Left ventricle myocardium superior (tissue), 1 donor: ENCODE results near the gene MUC6. TPM values are rescaled to one million over a fixed set of nuclear protein-coding genes. Genes with fewer than 3 reads are reported as not detected.

ENCODE experiments used
- ATAC-seq: fragments of 200-7000 bp; cut with Tn5 transposase; one replicate; pipeline ENCODE4 v1.9.1; 2020; ENCODE audit warnings: mild to moderate bottlenecking, moderate library complexity
- DNase-seq: peaks from one replicate; pipeline ENCODE4 v3.0.0-alpha.2; 2020
- intact Hi-C: fragments of 100-400 bp; cut with micrococcal nuclease; formaldehyde crosslinking; loops from one replicate; pipeline ENCODE4 v1.11.0; 2022
- total RNA-seq: library from RNA; stranded (reverse); fragmentation: NEBNext Ultra II Directional; extraction: Animal tissue kit (Norgen Biotek cat#: 25700); gene quantifications from one replicate; pipeline ENCODE4 v1.2.1, GENCODE V29; 2021
- donor health status: DM: no; HTN: yes; CAD: no; lungs with severe emphysema.

MUC6 gene
- total RNA-seq, 1 donor from 2014 or later: not detected

DNA sequence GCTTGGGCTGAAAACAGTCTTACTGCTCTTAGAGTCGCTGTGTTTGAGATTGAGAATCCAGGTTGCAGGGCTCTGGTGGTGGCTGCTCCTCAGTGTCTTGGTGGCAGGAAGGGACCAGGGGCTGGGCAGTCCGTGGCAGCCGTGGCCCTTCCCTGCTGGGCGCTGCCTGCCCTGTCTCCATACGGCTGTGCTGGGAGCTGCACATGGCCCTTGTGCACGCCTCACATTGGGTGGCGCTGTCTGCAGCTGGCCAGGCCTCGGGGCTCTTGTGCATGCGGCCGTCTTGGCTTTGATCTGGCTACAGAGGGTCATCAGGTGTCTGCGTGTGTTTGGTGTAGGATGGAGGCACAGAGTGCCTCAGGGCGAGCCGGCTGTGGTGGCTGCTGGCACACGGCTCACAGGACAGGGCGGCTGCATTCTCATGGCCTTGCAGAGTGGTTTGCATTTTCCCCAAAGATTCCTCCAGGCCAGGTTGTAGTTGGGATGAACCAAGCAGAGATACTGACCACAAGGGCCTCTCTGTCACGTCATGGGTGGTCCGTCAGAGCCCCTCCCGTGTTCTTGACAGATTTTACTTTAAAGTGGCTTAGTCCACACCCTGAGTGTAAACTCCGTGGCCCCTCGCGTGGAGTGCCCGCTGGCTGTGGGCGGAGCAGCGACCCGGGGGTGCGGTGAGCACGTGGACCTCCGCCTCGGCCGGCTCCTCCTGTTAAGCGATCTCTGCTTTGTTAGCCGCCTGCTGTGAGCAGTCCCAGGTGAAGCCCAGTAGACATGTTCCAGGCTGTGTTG, 34.7 kb downstream of the MUC6 start:
- intact Hi-C loops: no loop called here
- ATAC-seq (no peak), DNase-seq (no peak)

DNA sequence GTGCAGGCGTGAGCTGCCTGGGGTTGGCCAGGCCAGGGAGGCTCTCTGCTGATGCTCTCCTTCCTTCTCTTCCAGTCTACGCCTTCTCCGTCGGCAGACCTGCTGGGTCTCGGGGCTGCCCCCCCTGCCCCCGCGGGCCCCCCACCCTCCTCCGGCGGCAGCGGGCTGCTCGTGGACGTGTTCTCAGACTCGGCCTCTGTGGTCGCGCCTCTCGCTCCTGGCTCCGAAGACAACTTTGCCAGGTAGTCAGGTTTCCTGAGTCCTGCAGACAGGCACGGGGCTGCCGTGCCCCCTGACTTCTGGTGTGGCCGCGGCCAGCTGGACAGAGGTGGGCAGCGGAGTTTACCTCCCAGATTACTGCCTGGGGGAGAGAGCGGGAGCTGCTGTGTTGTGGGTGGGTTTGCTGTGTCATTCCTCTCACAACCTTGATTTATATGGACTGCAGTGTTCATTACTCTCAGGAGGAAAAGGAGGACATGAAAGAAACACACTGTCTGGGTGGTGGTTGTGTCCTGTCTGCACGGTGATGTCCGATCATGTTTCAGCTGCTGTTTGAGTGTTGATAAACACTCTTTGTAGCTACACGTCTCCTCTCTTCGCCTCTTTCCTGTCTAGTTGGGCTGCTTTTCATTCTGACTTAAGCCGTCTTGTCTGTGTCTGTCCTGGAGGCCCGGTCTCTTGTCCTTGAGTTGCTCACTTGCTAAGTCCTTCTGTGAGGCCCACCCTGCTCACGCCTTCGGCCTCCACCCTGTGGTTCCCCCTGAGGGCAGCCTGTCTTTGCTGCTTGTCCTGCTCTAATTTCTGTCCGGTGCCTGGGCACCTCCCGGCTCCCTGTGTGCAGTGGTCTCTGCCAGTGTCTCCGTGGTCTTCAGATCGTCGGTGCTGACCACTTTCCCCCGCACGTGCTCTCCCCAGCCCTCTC, 35.9 kb downstream of the MUC6 start:
- DNase-seq (no peak), ATAC-seq (no peak)
- intact Hi-C loops: no loop called here

DNA sequence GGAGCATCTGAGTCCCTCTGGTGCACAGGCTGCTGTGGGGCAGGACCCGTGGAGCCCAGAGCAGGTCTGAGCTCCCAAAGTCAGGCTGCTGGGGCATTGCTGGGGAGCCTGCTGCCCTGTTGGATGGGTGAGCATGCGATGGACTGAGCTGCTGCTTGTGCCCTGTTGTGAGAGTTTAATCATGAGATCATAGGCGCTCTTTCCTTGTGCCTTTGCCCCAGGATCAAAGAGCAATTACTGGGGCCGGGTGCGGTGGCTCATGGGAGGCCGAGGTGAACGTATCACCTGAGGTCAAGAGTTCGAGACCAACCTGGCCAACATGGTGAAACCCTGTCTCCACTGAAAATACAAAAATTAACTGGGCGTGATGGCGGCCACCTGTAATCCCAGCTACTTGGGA, 37.5 kb downstream of the MUC6 start:
- DNase-seq (no peak), ATAC-seq (no peak)
- intact Hi-C loops: no loop called here

DNA sequence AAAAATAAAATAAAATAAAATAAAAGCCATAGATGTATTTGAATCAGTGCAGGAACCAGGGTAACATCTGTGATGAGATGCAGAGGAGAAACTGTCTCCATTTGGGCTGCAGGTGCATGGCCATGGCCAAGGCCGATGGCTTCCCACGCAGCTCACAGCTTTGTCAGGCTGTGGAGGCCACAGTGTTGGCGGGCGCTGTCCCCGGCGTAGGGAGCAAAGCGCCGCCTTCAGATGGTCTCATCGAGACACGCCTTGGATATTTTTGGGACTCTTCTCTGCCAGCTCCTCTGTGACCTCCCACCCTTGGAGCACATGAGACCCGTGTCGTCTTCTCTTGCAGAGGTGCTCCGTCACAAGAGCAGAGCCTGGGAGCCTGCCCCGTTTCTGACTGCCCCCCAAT, 38.6 kb downstream of the MUC6 start:
- intact Hi-C loops: no loop called here
- DNase-seq (no peak), ATAC-seq (no peak)

DNA sequence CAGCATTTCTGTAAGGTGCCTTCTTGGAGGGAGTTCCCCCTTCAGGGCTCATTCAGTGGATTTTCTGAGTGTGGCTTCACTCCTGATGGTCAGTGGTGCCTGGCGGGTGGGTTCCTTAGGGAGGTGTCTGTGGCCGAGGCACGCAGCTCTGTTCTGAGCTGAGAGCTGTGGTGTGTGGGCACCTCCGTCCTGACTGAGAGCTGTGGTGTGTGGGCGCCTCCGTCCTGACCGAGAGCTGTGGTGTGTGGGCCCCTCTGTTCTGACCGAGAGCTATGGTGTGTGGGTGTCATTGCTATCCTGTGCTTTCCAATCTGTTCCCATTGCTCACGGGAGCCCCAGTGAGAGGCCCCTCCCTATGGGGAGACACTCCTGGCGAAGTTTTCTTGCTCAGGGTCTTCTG, 39.8 kb downstream of the MUC6 start:
- DNase-seq (no peak), ATAC-seq (no peak)
- intact Hi-C loops: no loop called here

DNA sequence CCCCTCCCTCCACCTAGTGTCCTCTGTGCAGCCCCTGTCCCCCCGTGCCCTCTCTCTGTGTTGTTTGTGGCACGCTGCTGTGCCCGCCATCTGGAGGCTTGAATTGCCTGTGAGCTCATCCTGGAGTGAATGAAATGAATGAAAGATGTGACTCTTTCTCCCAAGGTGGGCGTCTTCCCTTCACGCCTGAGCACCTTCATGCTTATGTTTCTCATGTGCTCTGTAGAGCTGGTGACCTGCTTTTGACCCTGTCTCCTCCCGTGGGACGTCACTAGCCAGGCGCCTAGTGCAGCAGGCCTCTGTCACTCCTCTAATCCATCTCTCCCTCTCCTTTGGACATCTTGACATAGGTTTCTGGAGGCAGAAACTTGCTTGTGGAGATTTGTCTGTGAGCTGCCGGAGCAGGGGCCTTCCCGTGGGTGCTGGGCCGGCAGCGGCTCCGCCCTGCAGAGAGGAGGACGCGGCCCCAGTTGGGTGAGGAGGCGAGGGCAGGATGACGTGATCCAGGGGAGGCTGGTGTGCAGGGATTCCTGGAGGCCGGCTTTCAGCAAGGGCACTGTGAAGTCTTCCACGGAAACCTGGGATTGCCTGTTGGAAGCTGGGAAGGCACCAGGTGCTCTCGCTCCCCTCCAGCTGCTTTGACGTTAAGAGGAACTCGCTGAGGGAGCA, 40.6 kb downstream of the MUC6 start:
- intact Hi-C loops: no loop called here
- ATAC-seq (no peak), DNase-seq (no peak)

DNA sequence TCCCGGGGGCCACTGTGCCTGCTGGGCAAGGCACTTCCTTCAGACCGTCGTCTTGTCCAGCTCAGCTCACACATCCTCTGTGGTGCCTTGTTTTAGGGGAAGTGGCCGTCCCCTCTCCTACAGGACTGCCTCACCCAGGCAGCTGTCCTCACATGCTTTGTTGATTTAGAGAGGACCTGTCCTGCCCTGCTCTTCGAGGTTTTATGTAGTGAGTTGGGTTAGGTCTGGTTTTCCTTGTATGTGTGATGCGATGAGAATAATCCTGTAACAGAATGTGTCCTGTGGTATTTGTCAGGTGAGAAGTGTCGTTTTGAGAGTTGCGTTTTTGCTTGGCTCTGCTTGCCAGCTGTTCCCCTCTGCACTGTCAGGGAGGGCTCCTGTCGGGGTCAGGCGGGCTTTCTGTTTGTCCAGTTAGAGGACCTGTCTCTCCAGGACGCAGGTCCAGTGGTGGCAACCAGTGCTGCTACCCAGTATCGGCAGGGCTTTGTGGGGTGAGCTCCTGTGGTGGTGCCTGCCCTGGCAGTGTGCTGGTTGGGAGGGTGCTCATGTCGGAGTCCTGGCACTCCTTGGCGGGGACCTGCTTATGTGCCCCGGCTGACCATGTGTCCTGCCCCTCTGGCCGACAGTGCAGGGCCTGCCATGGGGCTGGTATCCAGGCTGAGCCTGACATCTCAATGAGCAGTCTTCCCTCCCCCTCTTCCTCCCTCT, 41.3 kb downstream of the MUC6 start:
- ATAC-seq: no peak
- intact Hi-C loops: no loop called here
- no peak for DNase-seq

DNA sequence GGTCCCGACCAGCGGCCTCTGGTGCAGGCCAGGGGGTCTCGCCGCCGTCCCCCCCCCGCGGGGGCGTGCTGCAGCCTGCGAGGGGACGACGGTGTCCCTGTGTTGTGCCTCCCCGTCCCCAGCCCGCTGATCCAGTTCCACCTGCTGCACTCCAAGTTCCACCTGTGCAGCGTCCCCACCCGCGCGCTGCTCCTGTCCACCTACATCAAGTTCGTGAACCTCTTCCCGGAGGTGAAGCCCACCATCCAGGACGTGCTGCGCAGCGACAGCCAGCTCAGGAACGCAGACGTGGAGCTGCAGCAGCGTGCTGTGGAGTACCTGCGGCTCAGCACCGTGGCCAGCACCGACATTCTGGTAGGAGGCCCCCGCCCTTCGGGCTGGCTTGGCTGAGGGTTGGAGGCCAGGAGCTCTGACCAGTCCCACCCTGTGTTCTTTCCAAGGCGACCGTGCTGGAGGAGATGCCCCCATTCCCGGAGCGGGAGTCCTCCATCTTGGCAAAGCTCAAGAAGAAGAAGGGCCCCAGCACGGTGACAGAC, 42.8 kb downstream of the MUC6 start:
- DNase-seq (no peak), ATAC-seq (no peak)
- intact Hi-C loops: no loop called here

DNA sequence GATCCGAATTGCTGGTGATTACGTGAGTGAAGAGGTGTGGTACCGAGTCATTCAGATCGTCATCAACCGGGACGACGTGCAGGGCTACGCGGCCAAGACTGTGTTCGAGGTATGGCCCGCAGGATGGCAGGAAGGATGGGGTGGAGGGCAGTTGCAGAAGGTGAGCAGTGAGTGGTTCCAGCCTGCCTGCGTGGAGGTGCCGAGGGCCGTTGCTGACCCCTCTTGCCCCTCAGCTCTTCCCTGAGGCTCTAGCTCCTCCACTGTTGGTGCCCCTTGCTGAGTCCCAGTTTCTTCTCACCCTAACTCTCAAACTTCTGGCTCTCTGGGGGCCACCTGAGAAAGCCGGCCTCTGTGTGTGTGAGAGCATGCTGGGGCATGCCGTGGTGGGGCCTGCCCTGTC, 43.9 kb downstream of the MUC6 start:
- no peak for DNase-seq
- intact Hi-C loops: no loop called here

DNA sequence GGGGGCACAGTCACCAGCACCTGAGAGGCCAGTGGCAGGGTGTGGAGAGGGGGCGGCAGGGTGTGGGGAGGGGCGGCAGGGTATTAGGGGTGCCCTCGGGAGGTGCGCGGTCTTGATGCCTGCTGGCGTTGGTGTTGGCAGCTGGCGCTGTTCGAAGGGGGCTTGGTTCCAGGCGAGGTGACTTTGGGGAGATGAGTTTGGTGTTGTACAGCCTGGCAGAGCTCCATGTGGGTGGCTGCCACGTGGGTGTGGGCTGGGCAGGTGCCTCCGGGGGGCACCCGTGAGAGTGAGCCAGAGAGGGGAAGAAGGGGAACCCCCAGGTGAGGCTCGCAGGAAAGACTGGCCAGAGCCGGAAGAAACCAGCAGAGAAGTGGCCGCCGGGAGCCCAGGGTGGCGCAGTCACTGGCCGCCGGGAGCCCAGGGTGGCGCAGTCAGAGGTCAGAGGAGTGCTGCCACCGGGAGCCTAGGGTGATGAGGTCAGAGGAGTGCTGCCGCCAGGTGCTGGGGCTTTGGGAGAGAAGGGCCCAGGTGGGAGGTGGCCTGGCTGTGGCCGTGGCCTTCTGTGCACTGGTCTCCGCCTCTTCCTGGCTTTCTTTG, 44.7 kb downstream of the MUC6 start:
- ATAC-seq (no peak), DNase-seq (no peak)

More for the DNA sequence above, 43.9 kb downstream of the MUC6 start:
- no peak for ATAC-seq

DNA sequence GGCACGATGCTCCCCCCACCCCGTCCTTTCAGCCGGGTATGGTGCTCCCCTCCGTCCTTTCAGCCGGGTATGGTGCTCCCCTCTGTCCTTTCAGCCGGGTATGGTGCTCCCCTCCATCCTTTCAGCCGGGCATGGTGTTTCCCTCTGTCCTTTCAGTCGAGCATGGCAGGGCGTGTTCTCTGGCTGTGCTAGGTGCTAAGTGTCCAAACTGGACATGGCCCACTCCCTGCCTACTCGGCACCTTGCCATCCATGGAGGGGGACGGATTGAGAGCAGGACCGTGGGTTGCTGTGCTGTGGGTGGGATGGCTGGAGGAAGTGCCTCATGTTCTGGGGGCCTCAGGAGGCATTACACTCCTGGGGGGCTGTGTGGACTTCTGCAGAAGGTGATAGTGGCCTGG, 45.5 kb downstream of the MUC6 start:
- ATAC-seq: no peak
- intact Hi-C loops: no loop called here
- DNase-seq: no peak

More for the DNA sequence above, 44.7 kb downstream of the MUC6 start:
- intact Hi-C loops: no loop called here

DNA sequence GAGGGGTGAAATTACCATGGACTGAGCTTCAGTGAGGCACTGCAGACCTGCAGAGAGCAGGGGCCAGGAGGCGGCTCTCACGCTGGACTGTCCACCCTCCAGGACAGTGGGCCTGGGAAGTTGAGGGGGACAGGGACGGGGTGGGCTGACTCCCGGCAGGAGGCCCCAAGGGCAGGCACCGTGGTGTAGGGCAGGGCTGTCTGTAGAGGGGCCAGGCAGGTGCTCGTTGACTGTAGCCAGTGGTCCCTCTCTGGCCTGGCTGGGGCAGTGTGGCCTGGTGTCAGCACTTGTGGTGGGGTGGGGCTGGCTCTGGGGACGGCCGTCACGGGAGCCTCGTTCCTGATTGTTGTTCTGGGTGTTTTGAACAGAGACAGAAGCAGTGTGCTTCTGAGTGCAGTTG, 46.4 kb downstream of the MUC6 start:
- ATAC-seq: no peak
- DNase-seq: no peak
- intact Hi-C loops: no loop called here

DNA sequence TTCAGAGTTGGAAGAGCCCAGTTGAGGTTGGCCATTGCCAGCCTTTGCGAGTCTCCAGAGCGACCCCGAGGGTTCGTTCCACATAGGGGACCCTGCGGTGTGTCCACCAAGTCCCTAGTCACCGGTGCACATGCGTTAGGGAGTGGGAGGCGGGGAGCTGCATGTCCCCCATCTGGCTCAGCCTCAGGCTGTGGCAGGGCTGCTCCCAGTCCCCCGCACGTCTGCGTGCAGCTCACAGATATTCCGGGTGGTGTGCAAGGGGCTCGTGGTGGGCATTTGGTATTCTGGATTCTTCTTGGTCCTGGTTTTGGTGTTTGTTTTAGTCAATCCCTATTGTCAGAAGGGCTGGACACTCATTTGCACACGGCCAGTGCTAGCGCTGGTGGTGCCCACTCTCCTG, 48.8 kb downstream of the MUC6 start:
- DNase-seq (no peak), ATAC-seq (no peak)
- intact Hi-C loops: no loop called here

DNA sequence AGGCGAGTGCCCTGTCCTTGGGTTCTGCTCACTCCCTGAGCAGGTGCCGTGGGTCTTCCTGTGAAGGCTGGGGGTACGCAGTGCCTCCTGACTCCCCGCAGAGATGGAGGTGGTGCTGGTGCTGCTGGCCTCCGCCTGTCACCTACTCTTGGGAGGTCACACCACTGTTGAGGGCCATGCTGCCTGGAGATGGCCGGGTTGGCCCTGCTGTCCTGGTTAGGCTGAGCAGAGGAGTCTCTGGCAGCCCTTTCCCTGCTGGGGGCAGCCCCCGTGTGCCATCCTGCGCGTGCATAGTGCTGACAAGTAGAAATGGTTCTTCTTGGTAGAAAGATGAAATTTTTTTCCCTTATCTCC, 49.6 kb downstream of the MUC6 start:
- intact Hi-C loops: no loop called here
- no peak for ATAC-seq
- no peak for DNase-seq

DNA sequence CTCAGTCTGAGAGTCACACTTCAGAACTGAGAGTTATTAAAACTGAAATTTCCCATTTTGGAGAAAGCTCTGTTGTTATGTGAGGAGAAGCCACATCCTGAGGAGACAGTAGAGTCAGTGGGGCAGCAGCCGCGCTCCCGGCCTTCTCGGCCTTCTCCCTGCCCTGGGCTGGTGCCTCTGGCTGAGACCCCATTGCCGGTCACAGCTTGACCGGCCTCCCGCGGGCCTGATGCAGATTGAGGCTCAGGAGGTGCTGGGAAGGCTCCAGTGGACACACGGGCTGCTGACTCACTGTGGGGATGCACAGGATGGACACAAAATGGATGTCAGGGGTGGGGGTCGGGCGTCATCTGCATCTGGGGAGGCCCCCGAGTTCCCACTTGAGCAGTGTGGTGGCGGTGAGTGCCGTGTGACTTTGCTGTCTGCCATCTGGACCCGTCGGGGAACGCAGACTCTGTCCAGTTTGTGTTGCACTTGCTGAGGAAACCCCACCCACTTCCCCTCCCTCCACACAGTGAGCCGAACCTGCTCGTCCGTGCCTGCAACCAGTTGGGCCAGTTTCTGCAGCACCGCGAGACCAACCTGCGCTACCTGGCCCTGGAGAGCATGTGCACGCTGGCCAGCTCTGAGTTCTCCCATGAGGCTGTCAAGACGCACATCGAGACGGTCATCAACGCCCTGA, 50.1 kb downstream of the MUC6 start:
- no peak for DNase-seq
- ATAC-seq: peak; percentile 27

DNA sequence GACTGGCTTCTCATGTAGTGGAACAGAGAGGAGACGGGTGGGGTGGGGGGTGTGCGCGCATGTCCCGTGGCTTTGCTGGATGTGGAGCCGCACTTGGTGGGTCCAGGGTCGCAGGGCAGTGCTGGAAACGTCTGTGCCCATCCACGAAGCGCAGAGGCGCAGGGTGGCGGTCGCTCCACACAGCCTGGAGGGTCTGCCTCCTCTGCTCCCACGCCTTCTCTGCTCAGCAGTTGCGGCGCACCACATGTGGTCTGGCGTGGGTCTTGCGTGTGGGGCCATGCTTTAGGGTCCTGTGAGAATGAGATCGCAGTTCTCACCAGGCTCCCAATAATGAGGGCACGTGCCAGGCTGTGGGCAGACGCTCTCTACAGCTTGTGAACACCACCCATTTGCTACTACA, 50.7 kb downstream of the MUC6 start:
- ATAC-seq: no peak

More for the DNA sequence above, 50.1 kb downstream of the MUC6 start:
- intact Hi-C loops: no loop called here

DNA sequence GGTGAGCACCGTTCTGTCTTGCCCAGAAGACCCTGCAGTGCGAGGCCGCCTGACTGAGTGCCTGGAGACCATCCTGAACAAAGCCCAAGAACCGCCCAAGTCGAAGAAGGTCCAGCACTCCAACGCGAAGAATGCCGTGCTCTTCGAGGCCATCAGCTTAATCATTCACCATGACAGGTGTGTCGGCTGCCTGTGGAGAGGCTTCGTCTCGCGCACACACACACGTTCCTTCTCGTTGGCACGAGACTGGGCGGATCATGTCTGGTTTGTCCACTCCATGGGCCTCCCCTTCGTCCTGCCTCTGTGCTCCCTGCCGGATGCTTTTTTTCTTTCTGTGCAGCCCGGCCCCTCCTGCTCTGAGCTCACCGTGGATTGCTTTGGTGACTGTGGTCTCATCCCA, 51.1 kb downstream of the MUC6 start:
- DNase-seq: no peak
- intact Hi-C loops: no loop called here

More for the DNA sequence above, 50.7 kb downstream of the MUC6 start:
- DNase-seq: no peak
- intact Hi-C loops: no loop called here

DNA sequence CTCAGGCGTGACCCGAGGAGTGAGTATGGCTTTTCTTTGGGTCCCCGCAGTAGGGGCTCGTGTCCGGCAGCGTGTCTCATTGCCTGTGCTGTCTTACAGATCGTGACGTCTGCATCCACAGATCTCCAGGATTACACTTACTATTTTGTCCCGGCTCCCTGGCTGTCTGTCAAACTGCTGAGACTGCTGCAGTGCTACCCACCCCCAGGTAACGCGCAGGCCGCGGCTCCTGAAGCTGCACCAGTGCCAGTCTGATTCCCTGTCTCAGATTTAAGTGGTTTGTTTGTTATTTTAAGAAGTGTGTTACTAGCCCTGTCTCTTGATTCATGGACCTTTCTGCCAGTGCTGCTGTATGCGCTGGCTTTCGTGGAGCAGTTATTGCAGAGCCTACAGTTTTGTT, 52.0 kb downstream of the MUC6 start:
- DNase-seq (no peak), ATAC-seq (no peak)
- intact Hi-C loops: no loop called here

More for the DNA sequence above, 51.1 kb downstream of the MUC6 start:
- no peak for ATAC-seq
